ENCODE measurements around the gene RENBP.

GRCh38 chrX:153886915-153887314 lies 57.5 kb downstream of the RENBP start:
- TF ChIP-seq CTCF (conservative IDR thresholded peaks at IDR 0.05; ENCODE audit: low read length) (no peak), EZH2phosphoT487 (IDR thresholded peaks at IDR 0.05; ENCODE audit: borderline replicate concordance, low read depth, low read length) (no peak)
